ENCODE results near the gene INHBB.

GRCh38 chr2:120301284-120301683, 44.7 kb upstream of the INHBB start:
- no peak for TF ChIP-seq NFRKB (IDR thresholded peaks at IDR 0.05; ENCODE audit: low read depth)
- TF ChIP-seq, protein P1, sequence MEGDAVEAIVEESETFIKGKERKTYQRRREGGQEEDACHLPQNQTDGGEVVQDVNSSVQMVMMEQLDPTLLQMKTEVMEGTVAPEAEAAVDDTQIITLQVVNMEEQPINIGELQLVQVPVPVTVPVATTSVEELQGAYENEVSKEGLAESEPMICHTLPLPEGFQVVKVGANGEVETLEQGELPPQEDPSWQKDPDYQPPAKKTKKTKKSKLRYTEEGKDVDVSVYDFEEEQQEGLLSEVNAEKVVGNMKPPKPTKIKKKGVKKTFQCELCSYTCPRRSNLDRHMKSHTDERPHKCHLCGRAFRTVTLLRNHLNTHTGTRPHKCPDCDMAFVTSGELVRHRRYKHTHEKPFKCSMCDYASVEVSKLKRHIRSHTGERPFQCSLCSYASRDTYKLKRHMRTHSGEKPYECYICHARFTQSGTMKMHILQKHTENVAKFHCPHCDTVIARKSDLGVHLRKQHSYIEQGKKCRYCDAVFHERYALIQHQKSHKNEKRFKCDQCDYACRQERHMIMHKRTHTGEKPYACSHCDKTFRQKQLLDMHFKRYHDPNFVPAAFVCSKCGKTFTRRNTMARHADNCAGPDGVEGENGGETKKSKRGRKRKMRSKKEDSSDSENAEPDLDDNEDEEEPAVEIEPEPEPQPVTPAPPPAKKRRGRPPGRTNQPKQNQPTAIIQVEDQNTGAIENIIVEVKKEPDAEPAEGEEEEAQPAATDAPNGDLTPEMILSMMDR (IDR thresholded peaks at IDR 0.05 in 2 of 3, conservative IDR thresholded peaks at IDR 0.05 in 1 of 3; ENCODE audit: insufficient read depth in 2 of 3, low read depth in 1 of 3, low read length in 3 of 3): no peak
- TF ChIP-seq, protein P2, sequence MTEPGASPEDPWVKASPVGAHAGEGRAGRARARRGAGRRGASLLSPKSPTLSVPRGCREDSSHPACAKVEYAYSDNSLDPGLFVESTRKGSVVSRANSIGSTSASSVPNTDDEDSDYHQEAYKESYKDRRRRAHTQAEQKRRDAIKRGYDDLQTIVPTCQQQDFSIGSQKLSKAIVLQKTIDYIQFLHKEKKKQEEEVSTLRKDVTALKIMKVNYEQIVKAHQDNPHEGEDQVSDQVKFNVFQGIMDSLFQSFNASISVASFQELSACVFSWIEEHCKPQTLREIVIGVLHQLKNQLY (CRISPR knock-in tag; conservative IDR thresholded peaks at IDR 0.05): no peak
- no peak for TF ChIP-seq ZHX1 (conservative IDR thresholded peaks at IDR 0.05; ENCODE audit: low read length)
- no peak for TF ChIP-seq HDGF (IDR thresholded peaks at IDR 0.05)
- TF ChIP-seq, protein P3, sequence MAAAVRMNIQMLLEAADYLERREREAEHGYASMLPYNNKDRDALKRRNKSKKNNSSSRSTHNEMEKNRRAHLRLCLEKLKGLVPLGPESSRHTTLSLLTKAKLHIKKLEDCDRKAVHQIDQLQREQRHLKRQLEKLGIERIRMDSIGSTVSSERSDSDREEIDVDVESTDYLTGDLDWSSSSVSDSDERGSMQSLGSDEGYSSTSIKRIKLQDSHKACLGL (CRISPR knock-in tag; IDR thresholded peaks at IDR 0.05; ENCODE audit: borderline replicate concordance, poor library complexity, severe bottlenecking): no peak
- no peak for TF ChIP-seq TAF7 (tag; IDR thresholded peaks at IDR 0.05)
- TF ChIP-seq NR1H2 (CRISPR knock-in tag; IDR thresholded peaks at IDR 0.05): no peak
- TF ChIP-seq MTA1 (IDR thresholded peaks at IDR 0.05; ENCODE audit: borderline replicate concordance): no peak
- no peak for TF ChIP-seq AFF1 (IDR thresholded peaks at IDR 0.05; ENCODE audit: low read depth in 1 of 2, partially characterized antibody in 2 of 2)
- no peak for TF ChIP-seq BMI1 (IDR thresholded peaks at IDR 0.05; ENCODE audit: low read length)
- no peak for TF ChIP-seq ETV1 (tag; conservative IDR thresholded peaks at IDR 0.05; ENCODE audit: low read depth)
- no peak for TF ChIP-seq POLR2A (conservative IDR thresholded peaks at IDR 0.05)

Data from K562 (cell line).